Tibial nerve (tissue), 3 donors: ENCODE data around the gene RAB4A.

Experiments used
- POLR2A ChIP-seq, 2 donors: fragments of 450-650 bp; IDR thresholded peaks; one replicate each; pipeline ENCODE4 v1.6.1; 2017; ENCODE audit warnings: antibody characterized with exemption in 2 of 2, mild to moderate bottlenecking in 2 of 2, moderate library complexity in 2 of 2
- TF ChIP-seq, protein P1 (sequence below), 5 experiments: fragments of 200-600 bp in 3 of 5; fragments of 450-650 bp in 2 of 5; sonication (generic) in 3 of 5; IDR thresholded peaks; one replicate each; pipeline ENCODE4 v1.5.1; 2016 to 2019; ENCODE audit warnings: antibody characterized with exemption in 5 of 5, mild to moderate bottlenecking in 3 of 5, moderate library complexity in 2 of 5

DNA sequence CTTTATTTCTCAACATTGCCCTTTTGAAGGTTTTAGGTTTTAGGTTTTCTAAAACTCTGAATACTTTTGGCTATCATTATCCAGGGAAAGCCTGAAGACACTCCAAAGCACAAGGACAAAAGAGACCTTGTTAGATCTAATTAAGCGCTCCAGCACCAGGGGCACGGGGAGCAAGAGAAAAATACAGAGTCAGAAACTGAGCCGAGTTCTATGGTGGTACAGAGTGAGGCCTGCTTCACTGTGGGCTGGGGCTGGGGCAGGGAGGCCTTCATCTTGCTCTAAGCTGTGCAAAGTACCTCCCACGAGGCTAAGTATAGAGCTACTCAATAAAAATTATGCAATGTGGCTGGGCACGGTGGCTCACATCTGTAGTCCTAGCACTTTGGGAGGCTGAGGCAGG lies 19.7 kb upstream of the RAB4A start:
- TF ChIP-seq POLR2A (IDR thresholded peaks at IDR 0.05), result no peak
- TF ChIP-seq, protein P1, sequence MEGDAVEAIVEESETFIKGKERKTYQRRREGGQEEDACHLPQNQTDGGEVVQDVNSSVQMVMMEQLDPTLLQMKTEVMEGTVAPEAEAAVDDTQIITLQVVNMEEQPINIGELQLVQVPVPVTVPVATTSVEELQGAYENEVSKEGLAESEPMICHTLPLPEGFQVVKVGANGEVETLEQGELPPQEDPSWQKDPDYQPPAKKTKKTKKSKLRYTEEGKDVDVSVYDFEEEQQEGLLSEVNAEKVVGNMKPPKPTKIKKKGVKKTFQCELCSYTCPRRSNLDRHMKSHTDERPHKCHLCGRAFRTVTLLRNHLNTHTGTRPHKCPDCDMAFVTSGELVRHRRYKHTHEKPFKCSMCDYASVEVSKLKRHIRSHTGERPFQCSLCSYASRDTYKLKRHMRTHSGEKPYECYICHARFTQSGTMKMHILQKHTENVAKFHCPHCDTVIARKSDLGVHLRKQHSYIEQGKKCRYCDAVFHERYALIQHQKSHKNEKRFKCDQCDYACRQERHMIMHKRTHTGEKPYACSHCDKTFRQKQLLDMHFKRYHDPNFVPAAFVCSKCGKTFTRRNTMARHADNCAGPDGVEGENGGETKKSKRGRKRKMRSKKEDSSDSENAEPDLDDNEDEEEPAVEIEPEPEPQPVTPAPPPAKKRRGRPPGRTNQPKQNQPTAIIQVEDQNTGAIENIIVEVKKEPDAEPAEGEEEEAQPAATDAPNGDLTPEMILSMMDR (IDR thresholded peaks at IDR 0.05), result no peak
